ENCODE measurements around the gene MYO16.

MYO16 gene

DNA sequence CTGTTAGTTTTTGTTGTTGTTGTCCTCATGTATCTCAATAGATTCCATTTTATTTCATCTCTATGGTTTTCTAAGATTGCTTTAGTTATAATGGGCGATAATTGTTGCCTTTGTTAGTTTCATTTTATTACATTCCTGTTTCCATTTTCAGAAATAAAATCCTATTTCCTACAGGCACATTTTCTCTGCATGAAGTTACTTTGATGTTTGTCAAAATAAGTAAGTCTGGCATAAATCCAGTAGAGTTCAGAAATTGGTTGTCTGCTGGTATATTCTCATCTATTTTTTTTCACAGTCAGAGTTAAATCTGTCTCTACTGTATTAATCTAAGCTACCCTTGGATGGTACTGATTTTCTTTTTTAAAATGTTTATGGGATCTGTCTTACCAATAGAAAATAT is 204.1 kb downstream of the MYO16 start:
- no peak overlapping the region for H3K9ac ChIP-seq (ENCODE audit: low read length)
- H3K4me2 ChIP-seq (ENCODE audit: low read length, poor library complexity, severe bottlenecking): no peak overlapping the region
- H2AFZ ChIP-seq (ENCODE audit: low read depth, low read length): no peak overlapping the region
- H2BK120ac ChIP-seq (ENCODE audit: low read depth, low read length): no peak overlapping the region
- no peak overlapping the region for H3K27ac ChIP-seq (ENCODE audit: low read length, poor library complexity, severe bottlenecking)
- no peak overlapping the region for H3K4ac ChIP-seq (ENCODE audit: low read depth in 1 of 2, low read length in 2 of 2)
- H3K18ac ChIP-seq (ENCODE audit: low read depth in 1 of 2, low read length in 2 of 2): no peak overlapping the region
- H2BK5ac ChIP-seq (ENCODE audit: low read depth, low read length, poor library complexity, severe bottlenecking): no peak overlapping the region
- H3K4me1 ChIP-seq (ENCODE audit: control insufficient read depth, insufficient read depth, low read depth, low read length): no peaks in the 10 kb centered on the region
- H2AK5ac ChIP-seq (ENCODE audit: low read length, severe bottlenecking): no peak overlapping the region
- no peaks in the 10 kb centered on the region for H3K9me3 ChIP-seq (ENCODE audit: control insufficient read depth, low read length)
- H3K79me1 ChIP-seq (replicated peaks; ENCODE audit: low read length, poor library complexity, severe bottlenecking): no peaks in the 10 kb centered on the region
- H4K91ac ChIP-seq (ENCODE audit: low read length): no peak overlapping the region
- no peak for DNase-seq
- no peak overlapping the region for H3K4me3 ChIP-seq (ENCODE audit: insufficient read depth in 1 of 2, low read depth in 1 of 2, low read length in 2 of 2)
- no peak overlapping the region for H3K14ac ChIP-seq (ENCODE audit: low read length in 2 of 2)
- no CpG with 5 or more reads among the region's 1 CpG for WGBS
- no peaks in the 10 kb centered on the region for H3K27me3 ChIP-seq (ENCODE audit: control insufficient read depth in 1 of 2, insufficient read depth in 1 of 2, low read length in 2 of 2)
- no peak overlapping the region for H2BK15ac ChIP-seq (ENCODE audit: low read depth, poor library complexity, severe bottlenecking)
- no peak overlapping the region for H4K8ac ChIP-seq (ENCODE audit: low read length)
- H3K23ac ChIP-seq (ENCODE audit: low read length in 2 of 2): no peak overlapping the region
- H3K36me3 ChIP-seq (ENCODE audit: control insufficient read depth in 1 of 2, insufficient read depth in 2 of 2, low read depth in 1 of 2, low read length in 2 of 2): no peaks in the 10 kb centered on the region
- no peak overlapping the region for H2BK12ac ChIP-seq (ENCODE audit: low read length in 2 of 2)

DNA sequence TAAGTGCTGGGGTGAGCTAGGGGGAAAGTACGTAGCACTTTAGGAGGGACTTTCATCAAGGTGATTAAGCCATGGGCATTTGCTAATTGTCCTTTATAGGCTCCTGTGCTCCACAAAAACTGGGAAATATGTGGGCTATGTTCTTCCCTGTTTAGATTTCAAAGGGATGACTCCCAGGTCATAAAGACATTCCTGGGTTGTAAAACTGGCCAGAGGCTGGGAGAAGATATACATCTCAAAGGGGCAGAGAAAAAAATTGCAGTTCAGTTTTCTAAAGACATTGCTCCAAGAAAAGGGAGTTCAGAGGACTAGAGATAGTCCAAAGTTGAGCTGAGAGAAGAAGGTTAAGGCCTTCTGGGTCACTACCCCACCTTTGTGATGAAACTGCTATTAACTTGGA is 204.8 kb downstream of the MYO16 start:
- H3K14ac ChIP-seq (ENCODE audit: low read length in 2 of 2): no peak overlapping the region
- no peaks in the 10 kb centered on the region for H3K79me1 ChIP-seq (replicated peaks; ENCODE audit: low read length, poor library complexity, severe bottlenecking)
- no peak overlapping the region for H3K4ac ChIP-seq (ENCODE audit: low read depth in 1 of 2, low read length in 2 of 2)
- H4K8ac ChIP-seq (ENCODE audit: low read length): no peak overlapping the region
- no peak overlapping the region for H3K4me3 ChIP-seq (ENCODE audit: insufficient read depth in 1 of 2, low read depth in 1 of 2, low read length in 2 of 2)
- no peak overlapping the region for H2AFZ ChIP-seq (ENCODE audit: low read depth, low read length)
- no peak overlapping the region for H4K91ac ChIP-seq (ENCODE audit: low read length)
- H3K9ac ChIP-seq (ENCODE audit: low read length): no peak overlapping the region
- H2BK15ac ChIP-seq (ENCODE audit: low read depth, poor library complexity, severe bottlenecking): no peak overlapping the region
- H3K4me1 ChIP-seq (ENCODE audit: control insufficient read depth, insufficient read depth, low read depth, low read length): no peaks in the 10 kb centered on the region
- no peak overlapping the region for H2BK12ac ChIP-seq (ENCODE audit: low read length in 2 of 2)
- no peaks in the 10 kb centered on the region for H3K27me3 ChIP-seq (ENCODE audit: control insufficient read depth in 1 of 2, insufficient read depth in 1 of 2, low read length in 2 of 2)
- no peak overlapping the region for H2BK5ac ChIP-seq (ENCODE audit: low read depth, low read length, poor library complexity, severe bottlenecking)
- DNase-seq: peak; percentile 46
- WGBS: 19% methylated on average over 1 of the region's 1 CpG
- H3K36me3 ChIP-seq (ENCODE audit: control insufficient read depth in 1 of 2, insufficient read depth in 2 of 2, low read depth in 1 of 2, low read length in 2 of 2): no peaks in the 10 kb centered on the region
- no peak overlapping the region for H3K23ac ChIP-seq (ENCODE audit: low read length in 2 of 2)
- no peak overlapping the region for H2BK120ac ChIP-seq (ENCODE audit: low read depth, low read length)
- H3K9me3 ChIP-seq (ENCODE audit: control insufficient read depth, low read length): no peaks in the 10 kb centered on the region
- no peak overlapping the region for H3K4me2 ChIP-seq (ENCODE audit: low read length, poor library complexity, severe bottlenecking)
- peak overlapping the region; percentile 49 for H3K27ac ChIP-seq (ENCODE audit: low read length, poor library complexity, severe bottlenecking)
- no peak overlapping the region for H2AK5ac ChIP-seq (ENCODE audit: low read length, severe bottlenecking)
- H3K18ac ChIP-seq (ENCODE audit: low read depth in 1 of 2, low read length in 2 of 2): no peak overlapping the region

- Histone ChIP-seq H3K4me3 (ENCODE audit: insufficient read depth in 1 of 2, low read depth in 1 of 2, low read length in 2 of 2) (no peak overlapping the region), H2BK120ac (ENCODE audit: low read depth, low read length) (no peak overlapping the region), H3K9ac (ENCODE audit: low read length) (no peak overlapping the region), H3K23ac (ENCODE audit: low read length in 2 of 2) (no peak overlapping the region), H3K4me2 (ENCODE audit: low read length, poor library complexity, severe bottlenecking) (no peak overlapping the region), H2AK5ac (ENCODE audit: low read length, severe bottlenecking) (no peak overlapping the region), H3K27ac (ENCODE audit: low read length, poor library complexity, severe bottlenecking) (no peak overlapping the region), H3K79me1 (replicated peaks; ENCODE audit: low read length, poor library complexity, severe bottlenecking) (no peaks in the 10 kb centered on the region), H2BK12ac (ENCODE audit: low read length in 2 of 2) (no peak overlapping the region), H3K27me3 (ENCODE audit: control insufficient read depth in 1 of 2, insufficient read depth in 1 of 2, low read length in 2 of 2) (no peaks in the 10 kb centered on the region), H3K9me3 (ENCODE audit: control insufficient read depth, low read length) (no peaks in the 10 kb centered on the region), H2AFZ (ENCODE audit: low read depth, low read length) (no peak overlapping the region), H3K4ac (ENCODE audit: low read depth in 1 of 2, low read length in 2 of 2) (no peak overlapping the region), H3K36me3 (ENCODE audit: control insufficient read depth in 1 of 2, insufficient read depth in 2 of 2, low read depth in 1 of 2, low read length in 2 of 2) (no peaks in the 10 kb centered on the region), H2BK5ac (ENCODE audit: low read depth, low read length, poor library complexity, severe bottlenecking) (no peak overlapping the region), H3K14ac (ENCODE audit: low read length in 2 of 2) (no peak overlapping the region), H2BK15ac (ENCODE audit: low read depth, poor library complexity, severe bottlenecking) (no peak overlapping the region), H4K8ac (ENCODE audit: low read length) (no peak overlapping the region), H3K18ac (ENCODE audit: low read depth in 1 of 2, low read length in 2 of 2) (no peak overlapping the region), H4K91ac (ENCODE audit: low read length) (no peak overlapping the region), H3K4me1 (ENCODE audit: control insufficient read depth, insufficient read depth, low read depth, low read length) (no peaks in the 10 kb centered on the region)
- 71% methylated on average over 3 of the region's 3 CpGs for WGBS
- DNase-seq: no peak
Observed at GRCh38 chr13:108835083-108835482, 205.7 kb downstream of the MYO16 start.

- H3K9me3 ChIP-seq (ENCODE audit: control insufficient read depth, low read length): no peaks in the 10 kb centered on the region
- no peak overlapping the region for H2AK5ac ChIP-seq (ENCODE audit: low read length, severe bottlenecking)
- H3K18ac ChIP-seq (ENCODE audit: low read depth in 1 of 2, low read length in 2 of 2): no peak overlapping the region
- no peak overlapping the region for H2BK12ac ChIP-seq (ENCODE audit: low read length in 2 of 2)
- H3K4me3 ChIP-seq (ENCODE audit: insufficient read depth in 1 of 2, low read depth in 1 of 2, low read length in 2 of 2): no peak overlapping the region
- H3K27ac ChIP-seq (ENCODE audit: low read length, poor library complexity, severe bottlenecking): no peak overlapping the region
- no peaks in the 10 kb centered on the region for H3K79me1 ChIP-seq (replicated peaks; ENCODE audit: low read length, poor library complexity, severe bottlenecking)
- H3K23ac ChIP-seq (ENCODE audit: low read length in 2 of 2): no peak overlapping the region
- DNase-seq: no peak
- no peak overlapping the region for H3K4ac ChIP-seq (ENCODE audit: low read depth in 1 of 2, low read length in 2 of 2)
- H2BK15ac ChIP-seq (ENCODE audit: low read depth, poor library complexity, severe bottlenecking): no peak overlapping the region
- H2BK5ac ChIP-seq (ENCODE audit: low read depth, low read length, poor library complexity, severe bottlenecking): no peak overlapping the region
- no peaks in the 10 kb centered on the region for H3K27me3 ChIP-seq (ENCODE audit: control insufficient read depth in 1 of 2, insufficient read depth in 1 of 2, low read length in 2 of 2)
- no peak overlapping the region for H3K14ac ChIP-seq (ENCODE audit: low read length in 2 of 2)
- no peak overlapping the region for H2BK120ac ChIP-seq (ENCODE audit: low read depth, low read length)
- no peak overlapping the region for H2AFZ ChIP-seq (ENCODE audit: low read depth, low read length)
- 55% methylated on average over 2 of the region's 4 CpGs for WGBS
- H4K91ac ChIP-seq (ENCODE audit: low read length): no peak overlapping the region
- H3K9ac ChIP-seq (ENCODE audit: low read length): no peak overlapping the region
- H3K4me2 ChIP-seq (ENCODE audit: low read length, poor library complexity, severe bottlenecking): no peak overlapping the region
- no peaks in the 10 kb centered on the region for H3K36me3 ChIP-seq (ENCODE audit: control insufficient read depth in 1 of 2, insufficient read depth in 2 of 2, low read depth in 1 of 2, low read length in 2 of 2)
- H3K4me1 ChIP-seq (ENCODE audit: control insufficient read depth, insufficient read depth, low read depth, low read length): no peaks in the 10 kb centered on the region
- no peak overlapping the region for H4K8ac ChIP-seq (ENCODE audit: low read length)
Observed at GRCh38 chr13:108850691-108851090, 221.3 kb downstream of the MYO16 start.
